Gastrocnemius medialis (tissue), 4 donors: ENCODE data around the gene CHCHD3.

ENCODE experiments used
- POLR2A ChIP-seq, 2 donors: fragments of 450-650 bp; IDR thresholded peaks; one replicate each; pipeline ENCODE4 v1.6.1; 2017; ENCODE audit warnings: antibody characterized with exemption in 2 of 2, mild to moderate bottlenecking in 2 of 2, moderate library complexity in 2 of 2
- TF ChIP-seq, protein P1 (sequence below), 5 experiments: fragments of 450-650 bp in 3 of 5; fragments of 200-600 bp in 2 of 5; sonication (generic) in 2 of 5; IDR thresholded peaks in 4 of 5; conservative IDR thresholded peaks in 1 of 5; 1 replicate in 4 of 5; 2 replicates in 1 of 5; pipeline ENCODE4 v1.5.1; 2016 to 2019; ENCODE audit warnings: antibody characterized with exemption in 5 of 5, mild to moderate bottlenecking in 3 of 5, moderate library complexity in 3 of 5

- TF ChIP-seq, protein P1, sequence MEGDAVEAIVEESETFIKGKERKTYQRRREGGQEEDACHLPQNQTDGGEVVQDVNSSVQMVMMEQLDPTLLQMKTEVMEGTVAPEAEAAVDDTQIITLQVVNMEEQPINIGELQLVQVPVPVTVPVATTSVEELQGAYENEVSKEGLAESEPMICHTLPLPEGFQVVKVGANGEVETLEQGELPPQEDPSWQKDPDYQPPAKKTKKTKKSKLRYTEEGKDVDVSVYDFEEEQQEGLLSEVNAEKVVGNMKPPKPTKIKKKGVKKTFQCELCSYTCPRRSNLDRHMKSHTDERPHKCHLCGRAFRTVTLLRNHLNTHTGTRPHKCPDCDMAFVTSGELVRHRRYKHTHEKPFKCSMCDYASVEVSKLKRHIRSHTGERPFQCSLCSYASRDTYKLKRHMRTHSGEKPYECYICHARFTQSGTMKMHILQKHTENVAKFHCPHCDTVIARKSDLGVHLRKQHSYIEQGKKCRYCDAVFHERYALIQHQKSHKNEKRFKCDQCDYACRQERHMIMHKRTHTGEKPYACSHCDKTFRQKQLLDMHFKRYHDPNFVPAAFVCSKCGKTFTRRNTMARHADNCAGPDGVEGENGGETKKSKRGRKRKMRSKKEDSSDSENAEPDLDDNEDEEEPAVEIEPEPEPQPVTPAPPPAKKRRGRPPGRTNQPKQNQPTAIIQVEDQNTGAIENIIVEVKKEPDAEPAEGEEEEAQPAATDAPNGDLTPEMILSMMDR (IDR thresholded peaks at IDR 0.05 in 4 of 5, conservative IDR thresholded peaks at IDR 0.05 in 1 of 5): no peak
- no peak for TF ChIP-seq POLR2A (IDR thresholded peaks at IDR 0.05)
These were observed 266.8 kb downstream of the CHCHD3 start for GRCh38 chr7:132815130-132815529.
